ENCODE measurements around the gene DNMT3A. TPM values are rescaled to one million over a fixed set of nuclear protein-coding genes. Genes with fewer than 3 reads are reported as not detected.
A peak's percentile ranks its signal among the peaks of the same experiment; 100 is the strongest.

Gene DNMT3A
- total RNA-seq, 1 donor from 2014 or later = 49.9 TPM

GRCh38 chr2:25229279-25230197, 112.2 kb downstream of the DNMT3A start:
- intact Hi-C loops (cut with micrococcal nuclease) = loop anchor here (2.0 kb wide), 1 partner anchor 19 kb away; no protein-coding TSS in a partner anchor

DNA sequence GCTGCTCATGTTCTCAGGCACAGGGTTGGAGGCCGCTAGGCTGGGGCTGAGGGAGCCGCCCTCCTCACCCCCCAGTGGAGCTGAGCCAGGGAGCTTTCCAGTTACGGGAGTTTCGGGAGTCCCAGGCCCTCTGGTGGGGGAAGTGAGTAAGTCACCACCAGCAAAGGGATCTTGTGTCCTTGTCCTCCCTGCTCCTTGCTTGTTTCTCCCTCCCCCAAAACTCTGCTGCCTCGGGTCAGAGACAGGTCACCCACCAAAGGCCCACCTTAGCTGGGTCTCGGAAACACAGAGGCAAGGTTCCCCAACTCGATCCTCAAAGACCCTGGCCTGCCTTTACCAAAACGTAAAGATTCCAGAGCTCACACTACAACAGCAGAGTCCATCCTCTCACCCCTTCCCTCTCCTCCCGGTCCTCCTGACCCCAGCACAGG, 112.9 kb downstream of the DNMT3A start:
- no peaks in the 10 kb centered on the region for H3K27me3 Mint-ChIP-seq
- ChIA-PET CTCF (interaction anchor here (0.8 to 5.6 kb wide), 7 partner anchors 10 to 88 kb away, joined by 3 to 78 read pairs (median 3); partner anchors contain the start of gene POMC), POLR2A (interaction anchor here (0.6 to 1.4 kb wide), 4 partner anchors 12 to 89 kb away, joined by 5 to 10 read pairs (median 6); no protein-coding TSS in a partner anchor)
- DNase-seq = no peak
- H3K36me3 Mint-ChIP-seq (ENCODE audit: low read depth) = peaks cover 22% of the 10 kb centered on the region
- no peaks in the 10 kb centered on the region for H3K9me3 Mint-ChIP-seq
- H3K4me1 Mint-ChIP-seq = peaks cover 18% of the 10 kb centered on the region
- intact Hi-C loops (cut with micrococcal nuclease) = loop anchor here (1.0 to 2.0 kb wide), 3 partner anchors 18 to 338 kb away; no protein-coding TSS in a partner anchor
- H3K27ac Mint-ChIP-seq = no peak overlapping the region
- H3K4me3 Mint-ChIP-seq = no peak overlapping the region
- TF ChIP-seq, protein P1, sequence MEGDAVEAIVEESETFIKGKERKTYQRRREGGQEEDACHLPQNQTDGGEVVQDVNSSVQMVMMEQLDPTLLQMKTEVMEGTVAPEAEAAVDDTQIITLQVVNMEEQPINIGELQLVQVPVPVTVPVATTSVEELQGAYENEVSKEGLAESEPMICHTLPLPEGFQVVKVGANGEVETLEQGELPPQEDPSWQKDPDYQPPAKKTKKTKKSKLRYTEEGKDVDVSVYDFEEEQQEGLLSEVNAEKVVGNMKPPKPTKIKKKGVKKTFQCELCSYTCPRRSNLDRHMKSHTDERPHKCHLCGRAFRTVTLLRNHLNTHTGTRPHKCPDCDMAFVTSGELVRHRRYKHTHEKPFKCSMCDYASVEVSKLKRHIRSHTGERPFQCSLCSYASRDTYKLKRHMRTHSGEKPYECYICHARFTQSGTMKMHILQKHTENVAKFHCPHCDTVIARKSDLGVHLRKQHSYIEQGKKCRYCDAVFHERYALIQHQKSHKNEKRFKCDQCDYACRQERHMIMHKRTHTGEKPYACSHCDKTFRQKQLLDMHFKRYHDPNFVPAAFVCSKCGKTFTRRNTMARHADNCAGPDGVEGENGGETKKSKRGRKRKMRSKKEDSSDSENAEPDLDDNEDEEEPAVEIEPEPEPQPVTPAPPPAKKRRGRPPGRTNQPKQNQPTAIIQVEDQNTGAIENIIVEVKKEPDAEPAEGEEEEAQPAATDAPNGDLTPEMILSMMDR (IDR thresholded peaks at IDR 0.05) = no peak
- peak; percentile 59 for ATAC-seq (ENCODE audit: low read depth)

More at GRCh38 chr2:25229279-25230197, 112.2 kb downstream of the DNMT3A start:
- Mint-ChIP-seq H3K4me1 (peaks cover 18% of the 10 kb centered on the region), H3K27me3 (no peaks in the 10 kb centered on the region), H3K4me3 (no peak overlapping the region), H3K9me3 (no peaks in the 10 kb centered on the region), H3K36me3 (ENCODE audit: low read depth) (peaks cover 29% of the 10 kb centered on the region), H3K27ac (peak overlapping the region; percentile 25)
- DNase-seq (no peak), ATAC-seq (ENCODE audit: low read depth) (no peak)
- ChIA-PET POLR2A (interaction anchor here (0.6 to 1.4 kb wide), 2 partner anchors 12 to 64 kb away, joined by 6 to 10 read pairs; no protein-coding TSS in a partner anchor), CTCF (interaction anchor here (1.0 to 5.6 kb wide), 6 partner anchors 11 to 79 kb away, joined by 3 to 78 read pairs (median 5); partner anchors contain the start of gene POMC)
- TF ChIP-seq, protein P1 (IDR thresholded peaks at IDR 0.05) = no peak

DNA sequence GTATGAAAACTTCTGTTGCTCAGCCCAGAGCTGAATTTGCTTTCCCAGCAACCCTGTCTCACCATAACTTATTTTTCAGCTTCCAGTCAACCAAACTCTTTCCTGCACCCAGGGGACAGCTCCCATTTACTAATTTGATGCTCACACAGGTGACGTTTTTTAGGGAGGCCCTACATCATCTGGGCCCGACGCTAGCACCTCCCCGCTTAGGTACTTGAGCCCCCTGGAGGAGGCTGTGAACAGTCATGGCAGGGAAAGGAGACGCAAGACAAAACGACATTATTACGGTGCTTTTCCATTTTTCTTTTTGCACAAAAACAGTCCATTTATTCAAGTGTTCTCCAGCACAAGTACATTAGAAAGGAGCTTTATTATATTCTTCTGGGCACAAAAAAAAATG, 114.1 kb downstream of the DNMT3A start:
- Mint-ChIP-seq H3K27ac (no peak overlapping the region), H3K4me3 (no peak overlapping the region), H3K9me3 (no peaks in the 10 kb centered on the region), H3K36me3 (ENCODE audit: low read depth) (peaks cover 10% of the 10 kb centered on the region), H3K27me3 (no peaks in the 10 kb centered on the region), H3K4me1 (peaks cover 18% of the 10 kb centered on the region)
- ChIA-PET CTCF (interaction anchor here (1.2 to 5.6 kb wide), 3 partner anchors 20 to 61 kb away, joined by 3 to 78 read pairs (median 3); partner anchors contain the start of gene POMC), POLR2A (interaction anchor here (0.7 kb wide), 1 partner anchor 596 kb away, joined by 3 read pairs; no protein-coding TSS in a partner anchor)
- TF ChIP-seq, protein P1 (IDR thresholded peaks at IDR 0.05) = no peak
- intact Hi-C loops (cut with micrococcal nuclease) = loop anchor here (2.0 kb wide), 1 partner anchor 25 kb away; no protein-coding TSS in a partner anchor
- ATAC-seq (ENCODE audit: low read depth) = no peak
- DNase-seq = no peak

- no peaks in the 10 kb centered on the region for H3K27me3 Mint-ChIP-seq
- no peaks in the 10 kb centered on the region for H3K9me3 Mint-ChIP-seq
- H3K36me3 Mint-ChIP-seq (ENCODE audit: low read depth) = peaks cover 2% of the 10 kb centered on the region
- H3K4me1 Mint-ChIP-seq = peaks cover 18% of the 10 kb centered on the region
- no peak overlapping the region for H3K4me3 Mint-ChIP-seq
- ChIA-PET CTCF (interaction anchor here (5.6 kb wide), 1 partner anchor 60 kb away, joined by 78 read pairs; the partner anchor contains the start of gene POMC), POLR2A (no interaction called here)
- ATAC-seq (ENCODE audit: low read depth) (no peak), DNase-seq (no peak)
- TF ChIP-seq, protein P1 (IDR thresholded peaks at IDR 0.05) = no peak
- intact Hi-C loops (cut with micrococcal nuclease) = loop anchor here (2.0 kb wide), 1 partner anchor 24 kb away; no protein-coding TSS in a partner anchor
- H3K27ac Mint-ChIP-seq = no peak overlapping the region
Measured at GRCh38 chr2:25226827-25227226, 114.9 kb downstream of the DNMT3A start.

All from activated B cell treated with CpG ODN at 0.5 μM for 24 hours (primary cell).